Measurements from ENCODE around the gene PLAAT2. TPM values are rescaled to one million over a fixed set of nuclear protein-coding genes. Genes with fewer than 3 reads are reported as not detected.
A peak's percentile ranks its signal among the peaks of the same experiment; 100 is the strongest.
"Not testable (repeated sequence)": the region's sequence is repeated elsewhere in the genome, so short reads cannot be mapped to it uniquely, and the experiment has no call there.

Gene PLAAT2
- 0.12 TPM for polyA plus RNA-seq
- long read RNA-seq, donor 1 = 0 reads
- long read RNA-seq, donor 2 = 0 reads
- long read RNA-seq, donor 3 = 0 reads
- long read RNA-seq, donor 4 = 0 reads
- long read RNA-seq, donor 5 = 0 reads
- long read RNA-seq, donor 6 = 0 reads
- long read RNA-seq, donor 7 = 0 reads
- long read RNA-seq, donor 8 = 0 reads
- long read RNA-seq, donor 9 = 0 reads
- long read RNA-seq, donor 10 = 0 reads
- long read RNA-seq, donor 11 = 0 reads

GRCh38 chr11:63563201-63564055, at the start of gene PLAAT2:
Gene PLAAT2 (minus strand): TSS chr11:63563379. CDS start chr11:63563324, 55 bp downstream.
- peaks cover 38% of the 10 kb centered on the region for H3K4me1 ChIP-seq (ENCODE audit: control insufficient read depth, insufficient read depth, low read length)
- WGBS (ENCODE audit: insufficient coverage, low lambda C conversion rate) = 16% methylated on average over 5 of the region's 13 CpGs
- no peaks in the 10 kb centered on the region for H3K27me3 ChIP-seq (ENCODE audit: control insufficient read depth, insufficient read depth, low read length)
- H3K4me3 ChIP-seq (ENCODE audit: low read length) = no peak within 1 kb of the TSS
- DNase-seq = peak; percentile 9 to 52
- H3K9me3 ChIP-seq (ENCODE audit: control insufficient read depth, low read depth, low read length) = no peaks in the 10 kb centered on the region
- H3K27ac ChIP-seq (ENCODE audit: low read length) = peak within 1 kb of the TSS; percentile 30
- H3K36me3 ChIP-seq (ENCODE audit: control insufficient read depth, insufficient read depth, low read length) = no peaks in the 10 kb centered on the region

GRCh38 chr11:63612181-63612580, 49.0 kb upstream of the PLAAT2 start:
- Histone ChIP-seq H3K27ac (ENCODE audit: low read length) (no peak overlapping the region), H3K4me3 (ENCODE audit: low read length) (no peak overlapping the region), H3K27me3 (ENCODE audit: control insufficient read depth, insufficient read depth, low read length) (peaks cover 17% of the 10 kb centered on the region), H3K36me3 (ENCODE audit: control insufficient read depth, insufficient read depth, low read length) (no peaks in the 10 kb centered on the region), H3K4me1 (ENCODE audit: control insufficient read depth, insufficient read depth, low read length) (peaks cover 11% of the 10 kb centered on the region), H3K9me3 (ENCODE audit: control insufficient read depth, low read depth, low read length) (no peaks in the 10 kb centered on the region)
- DNase-seq = no peak

- Histone ChIP-seq H3K27me3 (ENCODE audit: control insufficient read depth, insufficient read depth, low read length) (peaks cover 17% of the 10 kb centered on the region), H3K9me3 (ENCODE audit: control insufficient read depth, low read depth, low read length) (no peaks in the 10 kb centered on the region), H3K4me3 (ENCODE audit: low read length) (no peak overlapping the region), H3K4me1 (ENCODE audit: control insufficient read depth, insufficient read depth, low read length) (peaks cover 11% of the 10 kb centered on the region), H3K36me3 (ENCODE audit: control insufficient read depth, insufficient read depth, low read length) (no peaks in the 10 kb centered on the region), H3K27ac (ENCODE audit: low read length) (no peak overlapping the region)
- DNase-seq = no peak
- no CpG with 5 or more reads among the region's 1 CpG for WGBS (ENCODE audit: insufficient coverage, low lambda C conversion rate)
Observed at GRCh38 chr11:63611395-63611747, 48.2 kb upstream of the PLAAT2 start.

- Histone ChIP-seq H3K4me1 (ENCODE audit: control insufficient read depth, insufficient read depth, low read length) (peaks cover 11% of the 10 kb centered on the region), H3K9me3 (ENCODE audit: control insufficient read depth, low read depth, low read length) (no peaks in the 10 kb centered on the region), H3K4me3 (ENCODE audit: low read length) (no peak overlapping the region), H3K27me3 (ENCODE audit: control insufficient read depth, insufficient read depth, low read length) (peaks cover 17% of the 10 kb centered on the region), H3K27ac (ENCODE audit: low read length) (no peak overlapping the region), H3K36me3 (ENCODE audit: control insufficient read depth, insufficient read depth, low read length) (no peaks in the 10 kb centered on the region)
- whole genome bisulfite sequencing (ENCODE audit: insufficient coverage, low lambda C conversion rate) = 80% methylated on average over 2 of the region's 14 CpGs
- no peak for DNase-seq
Observed at GRCh38 chr11:63610604-63611394, 47.6 kb upstream of the PLAAT2 start.

- H3K4me3 ChIP-seq (ENCODE audit: low read length) = no peak overlapping the region
- peaks cover 17% of the 10 kb centered on the region for H3K27me3 ChIP-seq (ENCODE audit: control insufficient read depth, insufficient read depth, low read length)
- no peaks in the 10 kb centered on the region for H3K36me3 ChIP-seq (ENCODE audit: control insufficient read depth, insufficient read depth, low read length)
- WGBS (ENCODE audit: insufficient coverage, low lambda C conversion rate) = no CpG with 5 or more reads among the region's 14 CpGs
- no peak for DNase-seq
- peaks cover 11% of the 10 kb centered on the region for H3K4me1 ChIP-seq (ENCODE audit: control insufficient read depth, insufficient read depth, low read length)
- no peaks in the 10 kb centered on the region for H3K9me3 ChIP-seq (ENCODE audit: control insufficient read depth, low read depth, low read length)
- H3K27ac ChIP-seq (ENCODE audit: low read length) = no peak overlapping the region
Observed at GRCh38 chr11:63609971-63610580, 46.9 kb upstream of the PLAAT2 start.

GRCh38 chr11:63609536-63609935, 46.4 kb upstream of the PLAAT2 start:
- peak in 1 of 2 donors; percentile 71 for DNase-seq
- no CpG with 5 or more reads among the region's 4 CpGs for WGBS (ENCODE audit: insufficient coverage, low lambda C conversion rate)
- Histone ChIP-seq H3K36me3 (ENCODE audit: control insufficient read depth, insufficient read depth, low read length) (no peaks in the 10 kb centered on the region), H3K27me3 (ENCODE audit: control insufficient read depth, insufficient read depth, low read length) (peaks cover 16% of the 10 kb centered on the region), H3K4me3 (ENCODE audit: low read length) (no peak overlapping the region), H3K4me1 (ENCODE audit: control insufficient read depth, insufficient read depth, low read length) (peaks cover 11% of the 10 kb centered on the region), H3K9me3 (ENCODE audit: control insufficient read depth, low read depth, low read length) (no peaks in the 10 kb centered on the region), H3K27ac (ENCODE audit: low read length) (no peak overlapping the region)

- DNase-seq = no peak
- no peak overlapping the region for H3K27ac ChIP-seq (ENCODE audit: low read length)
- no peaks in the 10 kb centered on the region for H3K36me3 ChIP-seq (ENCODE audit: control insufficient read depth, insufficient read depth, low read length)
- no peak overlapping the region for H3K4me3 ChIP-seq (ENCODE audit: low read length)
- WGBS (ENCODE audit: insufficient coverage, low lambda C conversion rate) = 52% methylated on average over 2 of the region's 11 CpGs
- H3K9me3 ChIP-seq (ENCODE audit: control insufficient read depth, low read depth, low read length) = no peaks in the 10 kb centered on the region
- peaks cover 7% of the 10 kb centered on the region for H3K27me3 ChIP-seq (ENCODE audit: control insufficient read depth, insufficient read depth, low read length)
- H3K4me1 ChIP-seq (ENCODE audit: control insufficient read depth, insufficient read depth, low read length) = peaks cover 11% of the 10 kb centered on the region
Observed at GRCh38 chr11:63608353-63609345, 45.5 kb upstream of the PLAAT2 start.

- H3K4me1 ChIP-seq (ENCODE audit: control insufficient read depth, insufficient read depth, low read length) = peaks cover 4% of the 10 kb centered on the region
- H3K9me3 ChIP-seq (ENCODE audit: control insufficient read depth, low read depth, low read length) = no peaks in the 10 kb centered on the region
- H3K27me3 ChIP-seq (ENCODE audit: control insufficient read depth, insufficient read depth, low read length) = no peaks in the 10 kb centered on the region
- no CpG with 5 or more reads among the region's 3 CpGs for WGBS (ENCODE audit: insufficient coverage, low lambda C conversion rate)
- H3K36me3 ChIP-seq (ENCODE audit: control insufficient read depth, insufficient read depth, low read length) = no peaks in the 10 kb centered on the region
- no peak overlapping the region for H3K4me3 ChIP-seq (ENCODE audit: low read length)
- DNase-seq = peak in 1 of 2 donors; percentile 36
- H3K27ac ChIP-seq (ENCODE audit: low read length) = no peak overlapping the region
Observed at GRCh38 chr11:63603180-63603518, 40.0 kb upstream of the PLAAT2 start.

GRCh38 chr11:63602290-63603179, 39.4 kb upstream of the PLAAT2 start:
- H3K27me3 ChIP-seq (ENCODE audit: control insufficient read depth, insufficient read depth, low read length); H3K9me3 ChIP-seq (ENCODE audit: control insufficient read depth, low read depth, low read length); H3K27ac ChIP-seq (ENCODE audit: low read length); H3K36me3 ChIP-seq (ENCODE audit: control insufficient read depth, insufficient read depth, low read length); DNase-seq; H3K4me3 ChIP-seq (ENCODE audit: low read length); H3K4me1 ChIP-seq (ENCODE audit: control insufficient read depth, insufficient read depth, low read length): not testable (repeated sequence)
- no CpG with 5 or more reads among the region's 11 CpGs for WGBS (ENCODE audit: insufficient coverage, low lambda C conversion rate)
